NCI-H187 treated with DMSO at 0.1 percent for 48 hours (cell line): ENCODE data around the gene LAMC2.

ENCODE experiments used
- DNase-seq: peaks from one replicate; lab custom pipeline; 2025; lab: John Stamatoyannopoulos, UW

The LAMC2 gene

GRCh38 chr1:183287191-183287675, 101.2 kb downstream of the LAMC2 start:
- DNase-seq = no peak

- no peak for DNase-seq
These were observed 102.5 kb downstream of the LAMC2 start for GRCh38 chr1:183288583-183288982.

GRCh38 chr1:183289051-183289496, 103.0 kb downstream of the LAMC2 start:
- DNase-seq = no peak

- no peak for DNase-seq
These were observed 104.6 kb downstream of the LAMC2 start for GRCh38 chr1:183290628-183291027.

- DNase-seq = no peak
These were observed 105.2 kb downstream of the LAMC2 start for GRCh38 chr1:183291216-183291762.

GRCh38 chr1:183291802-183292514, 105.9 kb downstream of the LAMC2 start:
- no peak for DNase-seq

GRCh38 chr1:183293241-183293640, 107.2 kb downstream of the LAMC2 start:
- no peak for DNase-seq

GRCh38 chr1:183293876-183294275, 107.8 kb downstream of the LAMC2 start:
- no peak for DNase-seq
